ENCODE results near the gene SLC12A7. TPM values are rescaled to one million over a fixed set of nuclear protein-coding genes. Genes with fewer than 3 reads are reported as not detected.

Gene SLC12A7
- total RNA-seq, 2 donors from 2014 or later = 18.4 to 34.6 TPM

DNA sequence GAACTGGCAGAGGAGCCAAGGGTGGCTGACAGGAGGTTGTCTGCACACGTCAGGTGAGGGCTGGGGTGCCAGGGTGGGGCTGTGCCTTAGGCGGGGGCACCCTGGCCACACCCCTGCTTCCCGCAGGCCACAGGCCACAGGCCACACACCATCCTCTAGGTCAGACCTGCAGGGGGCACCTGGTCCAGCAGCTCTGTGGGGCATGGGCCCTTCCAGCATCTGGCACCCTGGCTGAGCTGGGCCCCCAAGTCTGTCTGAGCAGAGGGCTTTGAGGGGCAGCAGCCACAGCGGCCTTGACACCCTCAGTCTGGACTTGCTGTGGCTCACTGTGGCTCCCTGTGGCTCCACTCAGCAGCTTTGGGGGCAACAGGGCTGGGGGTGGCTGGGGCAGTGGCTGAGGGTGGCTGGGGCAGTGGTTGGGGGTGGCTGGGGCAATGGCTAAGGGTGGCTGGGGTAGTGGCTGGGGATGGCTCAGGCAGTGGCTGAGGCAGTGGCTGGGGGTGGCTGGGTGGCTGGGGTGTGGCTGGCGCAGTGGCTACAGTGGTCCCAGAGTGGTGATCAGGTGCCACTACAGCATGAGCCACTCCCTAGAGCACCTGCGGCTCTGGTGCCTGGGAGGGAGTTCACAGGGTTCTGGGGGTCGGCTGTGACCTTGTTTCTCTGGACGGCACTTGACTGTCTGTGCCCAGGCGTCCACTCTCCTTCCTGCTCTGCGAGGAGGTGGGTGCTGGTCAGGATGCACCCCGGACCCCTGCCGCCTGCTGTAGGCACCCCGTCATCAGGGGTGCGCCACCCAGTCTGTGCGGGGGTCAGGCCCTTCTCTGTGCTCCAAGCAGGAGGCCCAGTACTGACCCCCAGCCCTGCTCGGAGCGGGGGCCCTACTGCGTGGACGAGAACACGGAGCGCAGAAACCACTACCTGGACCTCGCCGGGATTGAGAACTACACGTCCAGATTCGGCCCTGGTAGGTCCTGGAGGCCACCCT is 76.2 kb downstream of the SLC12A7 start:
- Histone ChIP-seq H3K4me3 (no peak overlapping the region), H3K4me1 (ENCODE audit: control insufficient read depth in 1 of 2, low read depth in 2 of 2) (peaks cover 0 to 7% of the 10 kb centered on the region in 2 donors), H3K9me3 (no peaks in the 10 kb centered on the region), H3K27me3 (replicated peaks; ENCODE audit: insufficient read depth) (no peaks in the 10 kb centered on the region), H3K36me3 (no peaks in the 10 kb centered on the region), H3K27ac (no peak overlapping the region)
- ATAC-seq (ENCODE audit: insufficient number of reproducible peaks, low FRiP score, low read depth) = no peak
- no peak for DNase-seq (ENCODE audit: low spot score)
- TF ChIP-seq, protein P1, sequence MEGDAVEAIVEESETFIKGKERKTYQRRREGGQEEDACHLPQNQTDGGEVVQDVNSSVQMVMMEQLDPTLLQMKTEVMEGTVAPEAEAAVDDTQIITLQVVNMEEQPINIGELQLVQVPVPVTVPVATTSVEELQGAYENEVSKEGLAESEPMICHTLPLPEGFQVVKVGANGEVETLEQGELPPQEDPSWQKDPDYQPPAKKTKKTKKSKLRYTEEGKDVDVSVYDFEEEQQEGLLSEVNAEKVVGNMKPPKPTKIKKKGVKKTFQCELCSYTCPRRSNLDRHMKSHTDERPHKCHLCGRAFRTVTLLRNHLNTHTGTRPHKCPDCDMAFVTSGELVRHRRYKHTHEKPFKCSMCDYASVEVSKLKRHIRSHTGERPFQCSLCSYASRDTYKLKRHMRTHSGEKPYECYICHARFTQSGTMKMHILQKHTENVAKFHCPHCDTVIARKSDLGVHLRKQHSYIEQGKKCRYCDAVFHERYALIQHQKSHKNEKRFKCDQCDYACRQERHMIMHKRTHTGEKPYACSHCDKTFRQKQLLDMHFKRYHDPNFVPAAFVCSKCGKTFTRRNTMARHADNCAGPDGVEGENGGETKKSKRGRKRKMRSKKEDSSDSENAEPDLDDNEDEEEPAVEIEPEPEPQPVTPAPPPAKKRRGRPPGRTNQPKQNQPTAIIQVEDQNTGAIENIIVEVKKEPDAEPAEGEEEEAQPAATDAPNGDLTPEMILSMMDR (IDR thresholded peaks at IDR 0.05) = no peak

DNA sequence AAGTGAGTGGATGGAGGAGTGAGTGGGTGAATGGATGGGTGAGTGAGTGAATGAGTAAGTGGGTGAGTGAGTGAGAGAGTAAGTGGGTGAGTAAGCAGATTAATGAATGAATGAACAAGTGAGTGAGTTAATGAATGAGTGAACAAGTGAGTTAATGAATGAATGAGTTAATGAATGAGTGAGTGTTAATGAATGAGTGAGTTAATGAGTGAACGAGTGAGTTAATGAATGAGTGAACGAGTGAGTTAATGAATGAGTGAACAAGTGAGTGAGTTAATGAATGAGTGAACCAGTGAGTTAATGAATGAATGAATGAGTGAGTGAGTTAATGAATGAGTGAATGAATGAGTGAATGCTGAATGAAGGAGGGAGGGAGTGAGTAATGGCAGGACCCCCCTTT is 76.9 kb downstream of the SLC12A7 start:
- no peak for DNase-seq (ENCODE audit: low spot score)
- H3K4me1 ChIP-seq (ENCODE audit: control insufficient read depth in 1 of 2, low read depth in 2 of 2) = peaks cover 0 to 7% of the 10 kb centered on the region in 2 donors
- no peaks in the 10 kb centered on the region for H3K9me3 ChIP-seq
- no peaks in the 10 kb centered on the region for H3K27me3 ChIP-seq (replicated peaks; ENCODE audit: insufficient read depth)
- no peak for ATAC-seq (ENCODE audit: insufficient number of reproducible peaks, low FRiP score, low read depth)
- H3K27ac ChIP-seq = no peak overlapping the region
- TF ChIP-seq, protein P1 (IDR thresholded peaks at IDR 0.05) = no peak
- H3K36me3 ChIP-seq = no peaks in the 10 kb centered on the region
- no peak overlapping the region for H3K4me3 ChIP-seq

DNA sequence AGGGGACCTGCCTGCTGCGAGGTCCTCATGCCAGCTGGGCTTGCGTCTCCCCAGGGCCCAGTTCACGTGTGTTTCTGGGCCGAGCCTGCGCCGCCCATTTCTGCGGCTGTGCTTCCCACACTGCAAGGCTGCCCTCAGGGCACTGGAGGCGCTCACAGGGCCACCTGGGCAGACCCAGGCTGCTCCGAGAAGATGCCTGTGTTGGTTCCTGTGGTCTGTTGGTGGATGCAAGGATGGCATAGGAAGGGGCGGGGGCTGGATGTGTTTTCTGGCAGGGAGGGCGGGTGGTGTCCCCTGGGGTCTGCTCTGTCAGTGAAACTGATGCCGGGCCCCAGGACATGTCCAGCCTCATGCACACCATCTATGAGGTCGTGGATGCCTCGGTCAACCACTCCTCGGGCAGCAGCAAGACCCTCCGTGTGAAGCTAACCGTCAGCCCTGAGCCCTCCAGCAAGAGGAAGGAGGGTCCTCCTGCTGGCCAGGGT is 77.4 kb downstream of the SLC12A7 start:
- TF ChIP-seq, protein P1 (IDR thresholded peaks at IDR 0.05) = no peak
- DNase-seq (ENCODE audit: low spot score) = no peak

DNA sequence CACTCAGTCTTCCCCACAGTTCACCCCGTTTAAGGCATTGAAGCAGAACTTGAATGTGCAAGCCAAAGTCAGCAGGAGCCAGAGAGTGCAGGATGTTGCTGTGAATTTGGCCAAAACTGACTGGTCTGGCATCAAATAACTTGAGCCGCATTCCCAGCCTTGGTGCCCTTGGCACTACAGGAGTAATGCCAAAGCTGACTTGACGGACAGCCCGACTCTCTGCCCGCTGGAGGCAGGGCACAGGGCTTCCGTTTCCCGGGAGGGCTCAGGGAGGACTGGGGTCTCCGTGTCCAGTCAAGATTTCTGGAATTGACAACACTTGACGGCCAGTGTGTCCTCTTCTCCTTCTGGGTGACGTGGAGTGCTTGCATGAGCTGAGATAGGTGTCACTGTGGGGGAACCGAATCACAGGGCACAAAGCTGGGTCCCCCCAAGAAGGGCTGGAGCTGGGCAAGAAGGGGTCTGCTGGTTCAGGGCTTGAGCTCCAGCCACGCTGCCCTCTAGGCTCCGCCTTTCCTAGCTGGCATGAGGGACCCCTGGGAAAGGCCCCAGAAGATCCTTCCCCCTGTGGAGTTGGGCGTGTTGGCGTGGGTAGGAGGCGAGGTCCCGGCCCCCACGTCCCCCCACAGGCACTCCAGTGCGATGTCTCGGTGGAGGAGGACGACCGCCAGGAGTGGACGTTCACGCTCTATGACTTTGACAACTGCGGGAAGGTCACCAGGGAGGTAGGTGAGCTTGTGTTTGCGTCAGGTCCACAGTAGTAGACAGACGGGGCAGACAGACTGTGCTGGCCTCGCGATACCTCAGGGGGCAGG is 78.0 kb downstream of the SLC12A7 start:
- Histone ChIP-seq H3K9me3 (no peaks in the 10 kb centered on the region), H3K27ac (no peak overlapping the region), H3K4me3 (no peak overlapping the region), H3K36me3 (no peaks in the 10 kb centered on the region), H3K27me3 (replicated peaks; ENCODE audit: insufficient read depth) (no peaks in the 10 kb centered on the region), H3K4me1 (ENCODE audit: control insufficient read depth in 1 of 2, low read depth in 2 of 2) (peaks cover 0 to 7% of the 10 kb centered on the region in 2 donors)
- ATAC-seq (ENCODE audit: insufficient number of reproducible peaks, low FRiP score, low read depth) (no peak), DNase-seq (ENCODE audit: low spot score) (no peak)
- TF ChIP-seq, protein P1 (IDR thresholded peaks at IDR 0.05) = no peak

More for the DNA sequence above, 77.4 kb downstream of the SLC12A7 start:
- H3K27ac ChIP-seq = no peak overlapping the region
- H3K27me3 ChIP-seq (replicated peaks; ENCODE audit: insufficient read depth) = no peaks in the 10 kb centered on the region
- no peaks in the 10 kb centered on the region for H3K9me3 ChIP-seq
- H3K4me3 ChIP-seq = no peak overlapping the region
- ATAC-seq (ENCODE audit: insufficient number of reproducible peaks, low FRiP score, low read depth) = no peak
- H3K4me1 ChIP-seq (ENCODE audit: control insufficient read depth in 1 of 2, low read depth in 2 of 2) = peaks cover 0 to 7% of the 10 kb centered on the region in 2 donors
- H3K36me3 ChIP-seq = no peaks in the 10 kb centered on the region

DNA sequence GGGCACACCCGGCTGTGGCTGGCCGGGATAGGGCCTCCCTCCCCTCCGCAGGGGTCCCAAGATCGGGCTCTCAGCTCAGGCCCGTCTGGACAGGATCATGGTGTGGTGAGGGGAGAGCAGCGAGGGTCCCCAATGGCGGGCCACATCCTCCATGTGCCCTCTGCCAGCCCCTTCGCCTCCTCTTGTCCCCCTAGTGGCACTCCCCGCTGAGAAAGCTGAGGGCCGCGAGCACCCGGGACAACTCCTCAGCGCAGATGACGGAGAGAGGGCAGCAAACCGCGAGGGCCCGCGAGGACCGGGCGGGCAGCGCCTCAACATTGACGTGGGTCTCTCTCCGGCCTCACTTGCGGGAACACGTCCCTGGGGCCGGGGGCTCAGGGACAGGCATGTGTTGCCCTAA is 78.7 kb downstream of the SLC12A7 start:
- TF ChIP-seq, protein P1 (IDR thresholded peaks at IDR 0.05) = no peak
- ATAC-seq (ENCODE audit: insufficient number of reproducible peaks, low FRiP score, low read depth) = no peak
- DNase-seq (ENCODE audit: low spot score) = no peak

More for the DNA sequence above, 78.7 kb downstream of the SLC12A7 start:
- peaks cover 0 to 7% of the 10 kb centered on the region in 2 donors for H3K4me1 ChIP-seq (ENCODE audit: control insufficient read depth in 1 of 2, low read depth in 2 of 2)
- H3K27me3 ChIP-seq (replicated peaks; ENCODE audit: insufficient read depth) = no peaks in the 10 kb centered on the region
- H3K9me3 ChIP-seq = no peaks in the 10 kb centered on the region
- H3K4me3 ChIP-seq = no peak overlapping the region
- no peaks in the 10 kb centered on the region for H3K36me3 ChIP-seq
- no peak overlapping the region for H3K27ac ChIP-seq
